ENCODE data around the gene STXBP6. TPM values are rescaled to one million over a fixed set of nuclear protein-coding genes. Genes with fewer than 3 reads are reported as not detected.

The STXBP6 gene
- total and polyA plus RNA-seq, 2 of the 13 experiments (the other 11 are each of a cell fraction or from before 2014, with no cell fraction given) = 35.3 to 42.8 TPM

DNA sequence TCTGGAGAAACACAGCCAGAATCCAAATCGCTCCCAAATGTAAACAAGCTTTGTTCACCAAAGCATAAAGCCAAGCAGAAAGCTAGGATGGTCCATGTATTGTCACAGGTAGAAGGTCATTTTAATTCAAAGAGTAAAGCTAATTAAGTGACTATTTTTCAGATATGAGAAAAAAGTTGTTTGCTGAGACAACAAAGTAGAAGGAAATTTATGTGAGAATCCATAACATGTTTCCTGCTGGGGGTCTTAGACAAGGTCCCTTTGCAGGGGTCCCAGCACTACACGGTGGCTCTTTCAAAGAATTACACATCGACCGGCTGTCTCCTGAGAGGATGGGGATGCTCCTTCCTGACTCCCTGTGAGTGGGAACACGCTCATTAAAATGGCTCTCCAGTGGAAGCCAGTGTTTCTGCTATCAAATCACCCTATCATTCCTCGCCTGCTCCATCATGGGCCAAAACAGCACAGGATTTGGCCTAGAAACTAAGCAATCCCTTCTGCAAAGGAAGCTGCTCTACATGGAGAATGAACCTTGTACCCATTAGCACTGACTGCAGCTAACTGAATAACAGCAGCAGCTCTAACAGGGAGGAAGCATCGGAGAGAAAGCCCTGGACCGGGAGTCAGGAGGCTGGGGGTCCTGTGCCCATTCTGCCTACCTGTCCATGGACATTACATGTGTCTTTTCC is 175.3 kb downstream of the STXBP6 start (continued):
- TF ChIP-seq ZSCAN22 (CRISPR knock-in tag; IDR thresholded peaks at IDR 0.05) (no peak), HMG20A (CRISPR knock-in tag; IDR thresholded peaks at IDR 0.05; ENCODE audit: borderline replicate concordance) (no peak), NFRKB (IDR thresholded peaks at IDR 0.05) (no peak), ZBTB7B (CRISPR knock-in tag; IDR thresholded peaks at IDR 0.05) (peak; percentile 77), SP4 (CRISPR knock-in tag; IDR thresholded peaks at IDR 0.05) (no peak), ZNF749 (CRISPR knock-in tag; IDR thresholded peaks at IDR 0.05; ENCODE audit: borderline replicate concordance) (no peak), ZNF446 (CRISPR knock-in tag; IDR thresholded peaks at IDR 0.05) (no peak), PHF5A (CRISPR knock-in tag; IDR thresholded peaks at IDR 0.05; ENCODE audit: low read depth, unreplicated experiment) (no peak), ZNF180 (CRISPR knock-in tag; IDR thresholded peaks at IDR 0.05; ENCODE audit: borderline replicate concordance, low read depth) (no peak), ZNF709 (CRISPR knock-in tag; IDR thresholded peaks at IDR 0.05) (no peak), TBX3 (IDR thresholded peaks at IDR 0.05; ENCODE audit: borderline replicate concordance) (no peak), NR3C1 (CRISPR knock-in tag; IDR thresholded peaks at IDR 0.05) (no peak), RARA (CRISPR knock-in tag; IDR thresholded peaks at IDR 0.05) (peak; percentile 59)
- TF ChIP-seq, protein P1, sequence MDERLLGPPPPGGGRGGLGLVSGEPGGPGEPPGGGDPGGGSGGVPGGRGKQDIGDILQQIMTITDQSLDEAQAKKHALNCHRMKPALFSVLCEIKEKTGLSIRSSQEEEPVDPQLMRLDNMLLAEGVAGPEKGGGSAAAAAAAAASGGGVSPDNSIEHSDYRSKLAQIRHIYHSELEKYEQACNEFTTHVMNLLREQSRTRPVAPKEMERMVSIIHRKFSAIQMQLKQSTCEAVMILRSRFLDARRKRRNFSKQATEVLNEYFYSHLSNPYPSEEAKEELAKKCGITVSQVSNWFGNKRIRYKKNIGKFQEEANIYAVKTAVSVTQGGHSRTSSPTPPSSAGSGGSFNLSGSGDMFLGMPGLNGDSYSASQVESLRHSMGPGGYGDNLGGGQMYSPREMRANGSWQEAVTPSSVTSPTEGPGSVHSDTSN (CRISPR knock-in tag; IDR thresholded peaks at IDR 0.05) = no peak
- TF ChIP-seq, protein P2, sequence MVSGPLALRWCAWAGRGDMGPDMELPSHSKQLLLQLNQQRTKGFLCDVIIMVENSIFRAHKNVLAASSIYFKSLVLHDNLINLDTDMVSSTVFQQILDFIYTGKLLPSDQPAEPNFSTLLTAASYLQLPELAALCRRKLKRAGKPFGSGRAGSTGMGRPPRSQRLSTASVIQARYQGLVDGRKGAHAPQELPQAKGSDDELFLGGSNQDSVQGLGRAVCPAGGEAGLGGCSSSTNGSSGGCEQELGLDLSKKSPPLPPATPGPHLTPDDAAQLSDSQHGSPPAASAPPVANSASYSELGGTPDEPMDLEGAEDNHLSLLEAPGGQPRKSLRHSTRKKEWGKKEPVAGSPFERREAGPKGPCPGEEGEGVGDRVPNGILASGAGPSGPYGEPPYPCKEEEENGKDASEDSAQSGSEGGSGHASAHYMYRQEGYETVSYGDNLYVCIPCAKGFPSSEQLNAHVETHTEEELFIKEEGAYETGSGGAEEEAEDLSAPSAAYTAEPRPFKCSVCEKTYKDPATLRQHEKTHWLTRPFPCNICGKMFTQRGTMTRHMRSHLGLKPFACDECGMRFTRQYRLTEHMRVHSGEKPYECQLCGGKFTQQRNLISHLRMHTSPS (CRISPR knock-in tag; IDR thresholded peaks at IDR 0.05; ENCODE audit: low read depth) = peak; percentile 57; the same call in 1 of the 2 replicates
- TF ChIP-seq, protein P3, sequence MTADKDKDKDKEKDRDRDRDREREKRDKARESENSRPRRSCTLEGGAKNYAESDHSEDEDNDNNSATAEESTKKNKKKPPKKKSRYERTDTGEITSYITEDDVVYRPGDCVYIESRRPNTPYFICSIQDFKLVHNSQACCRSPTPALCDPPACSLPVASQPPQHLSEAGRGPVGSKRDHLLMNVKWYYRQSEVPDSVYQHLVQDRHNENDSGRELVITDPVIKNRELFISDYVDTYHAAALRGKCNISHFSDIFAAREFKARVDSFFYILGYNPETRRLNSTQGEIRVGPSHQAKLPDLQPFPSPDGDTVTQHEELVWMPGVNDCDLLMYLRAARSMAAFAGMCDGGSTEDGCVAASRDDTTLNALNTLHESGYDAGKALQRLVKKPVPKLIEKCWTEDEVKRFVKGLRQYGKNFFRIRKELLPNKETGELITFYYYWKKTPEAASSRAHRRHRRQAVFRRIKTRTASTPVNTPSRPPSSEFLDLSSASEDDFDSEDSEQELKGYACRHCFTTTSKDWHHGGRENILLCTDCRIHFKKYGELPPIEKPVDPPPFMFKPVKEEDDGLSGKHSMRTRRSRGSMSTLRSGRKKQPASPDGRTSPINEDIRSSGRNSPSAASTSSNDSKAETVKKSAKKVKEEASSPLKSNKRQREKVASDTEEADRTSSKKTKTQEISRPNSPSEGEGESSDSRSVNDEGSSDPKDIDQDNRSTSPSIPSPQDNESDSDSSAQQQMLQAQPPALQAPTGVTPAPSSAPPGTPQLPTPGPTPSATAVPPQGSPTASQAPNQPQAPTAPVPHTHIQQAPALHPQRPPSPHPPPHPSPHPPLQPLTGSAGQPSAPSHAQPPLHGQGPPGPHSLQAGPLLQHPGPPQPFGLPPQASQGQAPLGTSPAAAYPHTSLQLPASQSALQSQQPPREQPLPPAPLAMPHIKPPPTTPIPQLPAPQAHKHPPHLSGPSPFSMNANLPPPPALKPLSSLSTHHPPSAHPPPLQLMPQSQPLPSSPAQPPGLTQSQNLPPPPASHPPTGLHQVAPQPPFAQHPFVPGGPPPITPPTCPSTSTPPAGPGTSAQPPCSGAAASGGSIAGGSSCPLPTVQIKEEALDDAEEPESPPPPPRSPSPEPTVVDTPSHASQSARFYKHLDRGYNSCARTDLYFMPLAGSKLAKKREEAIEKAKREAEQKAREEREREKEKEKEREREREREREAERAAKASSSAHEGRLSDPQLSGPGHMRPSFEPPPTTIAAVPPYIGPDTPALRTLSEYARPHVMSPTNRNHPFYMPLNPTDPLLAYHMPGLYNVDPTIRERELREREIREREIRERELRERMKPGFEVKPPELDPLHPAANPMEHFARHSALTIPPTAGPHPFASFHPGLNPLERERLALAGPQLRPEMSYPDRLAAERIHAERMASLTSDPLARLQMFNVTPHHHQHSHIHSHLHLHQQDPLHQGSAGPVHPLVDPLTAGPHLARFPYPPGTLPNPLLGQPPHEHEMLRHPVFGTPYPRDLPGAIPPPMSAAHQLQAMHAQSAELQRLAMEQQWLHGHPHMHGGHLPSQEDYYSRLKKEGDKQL (CRISPR knock-in tag; IDR thresholded peaks at IDR 0.05; ENCODE audit: low read depth) = no peak
- TF ChIP-seq, protein P4, sequence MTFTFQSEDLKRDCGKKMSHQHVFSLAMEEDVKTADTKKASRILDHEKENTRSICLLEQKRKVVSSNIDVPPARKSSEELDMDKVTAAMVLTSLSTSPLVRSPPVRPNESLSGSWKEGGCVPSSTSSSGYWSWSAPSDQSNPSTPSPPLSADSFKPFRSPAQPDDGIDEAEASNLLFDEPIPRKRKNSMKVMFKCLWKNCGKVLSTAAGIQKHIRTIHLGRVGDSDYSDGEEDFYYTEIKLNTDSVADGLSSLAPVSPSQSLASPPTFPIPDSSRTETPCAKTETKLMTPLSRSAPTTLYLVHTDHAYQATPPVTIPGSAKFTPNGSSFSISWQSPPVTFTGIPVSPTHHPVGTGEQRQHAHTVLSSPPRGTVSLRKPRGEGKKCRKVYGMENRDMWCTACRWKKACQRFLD (CRISPR knock-in tag; IDR thresholded peaks at IDR 0.05; ENCODE audit: borderline replicate concordance) = no peak
- TF ChIP-seq, protein P5, sequence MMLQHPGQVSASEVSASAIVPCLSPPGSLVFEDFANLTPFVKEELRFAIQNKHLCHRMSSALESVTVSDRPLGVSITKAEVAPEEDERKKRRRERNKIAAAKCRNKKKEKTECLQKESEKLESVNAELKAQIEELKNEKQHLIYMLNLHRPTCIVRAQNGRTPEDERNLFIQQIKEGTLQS (CRISPR knock-in tag; IDR thresholded peaks at IDR 0.05) = no peak
- TF ChIP-seq, protein P6, sequence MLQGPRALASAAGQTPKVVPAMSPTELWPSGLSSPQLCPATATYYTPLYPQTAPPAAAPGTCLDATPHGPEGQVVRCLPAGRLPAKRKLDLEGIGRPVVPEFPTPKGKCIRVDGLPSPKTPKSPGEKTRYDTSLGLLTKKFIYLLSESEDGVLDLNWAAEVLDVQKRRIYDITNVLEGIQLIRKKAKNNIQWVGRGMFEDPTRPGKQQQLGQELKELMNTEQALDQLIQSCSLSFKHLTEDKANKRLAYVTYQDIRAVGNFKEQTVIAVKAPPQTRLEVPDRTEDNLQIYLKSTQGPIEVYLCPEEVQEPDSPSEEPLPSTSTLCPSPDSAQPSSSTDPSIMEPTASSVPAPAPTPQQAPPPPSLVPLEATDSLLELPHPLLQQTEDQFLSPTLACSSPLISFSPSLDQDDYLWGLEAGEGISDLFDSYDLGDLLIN (CRISPR knock-in tag; IDR thresholded peaks at IDR 0.05; ENCODE audit: borderline replicate concordance) = no peak

Measured in HepG2 (cell line).